ENCODE measurements around the gene SULF2.

The SULF2 gene

GRCh38 chr20:47818466-47818865 is 33.2 kb upstream of the SULF2 start:
- no peaks in the 10 kb centered on the region for H3K36me3 ChIP-seq
- no peak for DNase-seq
- H3K27me3 ChIP-seq = no peaks in the 10 kb centered on the region; the same call in 1 of the 2 replicates
- H3K4me3 ChIP-seq (ENCODE audit: low read depth, low read length) = no peak overlapping the region
- H3K4me1 ChIP-seq = no peaks in the 10 kb centered on the region
- TF ChIP-seq CTCF (IDR thresholded peaks at IDR 0.05; ENCODE audit: low read depth, low read length) = no peak
- H3K9me3 ChIP-seq = no peaks in the 10 kb centered on the region

- no peak overlapping the region for H3K4me3 ChIP-seq (ENCODE audit: low read depth, low read length)
Observed at GRCh38 chr20:47818016-47818415, 32.7 kb upstream of the SULF2 start.

GRCh38 chr20:47817573-47817972 is 32.3 kb upstream of the SULF2 start:
- no peaks in the 10 kb centered on the region; the same call in 1 of the 2 replicates for H3K27me3 ChIP-seq
- H3K9me3 ChIP-seq = no peaks in the 10 kb centered on the region
- no peak for TF ChIP-seq CTCF (IDR thresholded peaks at IDR 0.05; ENCODE audit: low read depth, low read length)
- H3K4me1 ChIP-seq = no peaks in the 10 kb centered on the region
- no peak for DNase-seq
- H3K4me3 ChIP-seq (ENCODE audit: low read depth, low read length) = no peak overlapping the region
- H3K36me3 ChIP-seq = no peaks in the 10 kb centered on the region

More at GRCh38 chr20:47818016-47818415, 32.7 kb upstream of the SULF2 start:
- Histone ChIP-seq H3K27me3 (no peaks in the 10 kb centered on the region; the same call in 1 of the 2 replicates), H3K9me3 (no peaks in the 10 kb centered on the region), H3K36me3 (no peaks in the 10 kb centered on the region), H3K4me1 (no peaks in the 10 kb centered on the region)
- DNase-seq = no peak
- TF ChIP-seq CTCF (IDR thresholded peaks at IDR 0.05; ENCODE audit: low read depth, low read length) = no peak

- Histone ChIP-seq H3K27me3 (no peaks in the 10 kb centered on the region; the same call in 1 of the 2 replicates), H3K36me3 (no peaks in the 10 kb centered on the region), H3K4me3 (ENCODE audit: low read depth, low read length) (no peak overlapping the region), H3K9me3 (no peaks in the 10 kb centered on the region), H3K4me1 (no peaks in the 10 kb centered on the region)
- TF ChIP-seq CTCF (IDR thresholded peaks at IDR 0.05; ENCODE audit: low read depth, low read length) = no peak
- no peak for DNase-seq
Observed at GRCh38 chr20:47816487-47817451, 31.5 kb upstream of the SULF2 start.

GRCh38 chr20:47815866-47816265 is 30.6 kb upstream of the SULF2 start:
- no peaks in the 10 kb centered on the region for H3K9me3 ChIP-seq
- H3K27me3 ChIP-seq = no peaks in the 10 kb centered on the region; the same call in 1 of the 2 replicates
- H3K36me3 ChIP-seq = no peaks in the 10 kb centered on the region
- DNase-seq = no peak
- no peaks in the 10 kb centered on the region for H3K4me1 ChIP-seq
- H3K4me3 ChIP-seq (ENCODE audit: low read depth, low read length) = no peak overlapping the region
- TF ChIP-seq CTCF (IDR thresholded peaks at IDR 0.05; ENCODE audit: low read depth, low read length) = no peak

GRCh38 chr20:47815416-47815806 is 30.1 kb upstream of the SULF2 start:
- no peaks in the 10 kb centered on the region; the same call in 1 of the 2 replicates for H3K27me3 ChIP-seq
- peaks cover 4% of the 10 kb centered on the region for H3K4me1 ChIP-seq
- no peak for TF ChIP-seq CTCF (IDR thresholded peaks at IDR 0.05; ENCODE audit: low read depth, low read length)
- no peak overlapping the region for H3K4me3 ChIP-seq (ENCODE audit: low read depth, low read length)
- H3K9me3 ChIP-seq = no peaks in the 10 kb centered on the region
- no peak for DNase-seq
- H3K36me3 ChIP-seq = no peaks in the 10 kb centered on the region

All from BE2C (cell line).